K562 (cell line): ENCODE data around the gene MFSD8.

ENCODE experiments used
- PHF21A ChIP-seq: fragments of 450-650 bp; IDR thresholded peaks from 2 replicates; pipeline ENCODE4 v1.6.1; 2017; ENCODE audit warnings: low read depth, borderline replicate concordance
- POLR2AphosphoS5 ChIP-seq: IDR thresholded peaks from 2 replicates; pipeline ENCODE4 v1.6.1; 2011; ENCODE audit warnings: mild to moderate bottlenecking, low read depth, low read length, moderate library complexity; ENCODE audit not compliant: control insufficient read depth, insufficient read depth
- SIN3A ChIP-seq, 2 experiments: fragments of 150-350 bp in 1 of 2; IDR thresholded peaks; 2 replicates each; pipeline ENCODE4 v1.6.1; 2011 to 2016; ENCODE audit warnings: borderline replicate concordance in 2 of 2, low read depth in 2 of 2, low read length in 2 of 2, mild to moderate bottlenecking in 2 of 2, moderate library complexity in 2 of 2; ENCODE audit not compliant: control insufficient read depth in 1 of 2
- SPI1 ChIP-seq: IDR thresholded peaks from 2 replicates; pipeline ENCODE4 v1.6.1; 2011; ENCODE audit warnings: low read depth, low read length, control low read depth, borderline replicate concordance
- ZNF217 ChIP-seq: sonication (generic); formaldehyde crosslinking; IDR thresholded peaks from 2 replicates; pipeline ENCODE4 v1.8.0; 2022; ENCODE audit warnings: mild to moderate bottlenecking, missing genetic modification reagents
- TF ChIP-seq, protein P1 (sequence below): fragments of 250-450 bp; sonication (Bioruptor Pico); IDR thresholded peaks from 2 replicates; pipeline ENCODE4 v1.5.0; 2021
- TF ChIP-seq, protein P2 (sequence below): fragments of 450-650 bp; formaldehyde crosslinking; IDR thresholded peaks from 2 replicates; pipeline ENCODE4 v1.4.0; 2022; ENCODE audit warnings: missing genetic modification characterization
- TF ChIP-seq, protein P3 (sequence below): IDR thresholded peaks from 2 replicates; pipeline ENCODE4 v1.6.1; 2016; ENCODE audit warnings: missing genetic modification characterization, missing compliant biosample characterization

DNA sequence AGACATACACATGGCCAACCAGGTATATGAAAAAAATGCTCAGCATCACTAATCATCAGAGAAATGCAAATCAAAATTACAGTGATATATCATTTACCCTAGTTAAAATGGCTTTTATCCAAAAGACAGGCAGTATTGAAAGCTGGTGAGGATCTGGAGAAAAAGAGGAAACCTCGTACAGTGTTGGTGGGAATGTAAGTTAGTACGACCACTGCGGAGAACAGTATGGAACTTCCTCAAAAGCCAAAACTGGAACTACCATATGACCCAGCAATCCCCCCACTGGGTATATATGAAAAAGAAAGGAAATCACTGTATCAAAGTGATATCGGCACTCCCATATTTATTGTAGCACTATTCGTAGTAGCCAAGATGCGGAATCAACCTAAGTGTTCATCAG, 23.7 kb upstream of the MFSD8 start:
- TF ChIP-seq SPI1: no peak
- TF ChIP-seq, protein P1, sequence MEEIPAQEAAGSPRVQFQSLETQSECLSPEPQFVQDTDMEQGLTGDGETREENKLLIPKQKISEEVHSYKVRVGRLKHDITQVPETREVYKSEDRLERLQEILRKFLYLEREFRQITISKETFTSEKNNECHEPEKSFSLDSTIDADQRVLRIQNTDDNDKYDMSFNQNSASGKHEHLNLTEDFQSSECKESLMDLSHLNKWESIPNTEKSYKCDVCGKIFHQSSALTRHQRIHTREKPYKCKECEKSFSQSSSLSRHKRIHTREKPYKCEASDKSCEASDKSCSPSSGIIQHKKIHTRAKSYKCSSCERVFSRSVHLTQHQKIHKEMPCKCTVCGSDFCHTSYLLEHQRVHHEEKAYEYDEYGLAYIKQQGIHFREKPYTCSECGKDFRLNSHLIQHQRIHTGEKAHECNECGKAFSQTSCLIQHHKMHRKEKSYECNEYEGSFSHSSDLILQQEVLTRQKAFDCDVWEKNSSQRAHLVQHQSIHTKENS (CRISPR knock-in tag): no peak
- no peak for TF ChIP-seq PHF21A
- TF ChIP-seq SIN3A (IDR thresholded peaks at IDR 0.05; ENCODE audit: borderline replicate concordance in 2 of 2, control insufficient read depth in 1 of 2, low read depth in 2 of 2, low read length in 2 of 2): no peak
- TF ChIP-seq, protein P2, sequence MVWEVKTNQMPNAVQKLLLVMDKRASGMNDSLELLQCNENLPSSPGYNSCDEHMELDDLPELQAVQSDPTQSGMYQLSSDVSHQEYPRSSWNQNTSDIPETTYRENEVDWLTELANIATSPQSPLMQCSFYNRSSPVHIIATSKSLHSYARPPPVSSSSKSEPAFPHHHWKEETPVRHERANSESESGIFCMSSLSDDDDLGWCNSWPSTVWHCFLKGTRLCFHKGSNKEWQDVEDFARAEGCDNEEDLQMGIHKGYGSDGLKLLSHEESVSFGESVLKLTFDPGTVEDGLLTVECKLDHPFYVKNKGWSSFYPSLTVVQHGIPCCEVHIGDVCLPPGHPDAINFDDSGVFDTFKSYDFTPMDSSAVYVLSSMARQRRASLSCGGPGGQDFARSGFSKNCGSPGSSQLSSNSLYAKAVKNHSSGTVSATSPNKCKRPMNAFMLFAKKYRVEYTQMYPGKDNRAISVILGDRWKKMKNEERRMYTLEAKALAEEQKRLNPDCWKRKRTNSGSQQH (CRISPR knock-in tag): no peak
- no peak for TF ChIP-seq ZNF217 (CRISPR knock-in tag)
- TF ChIP-seq, protein P3, sequence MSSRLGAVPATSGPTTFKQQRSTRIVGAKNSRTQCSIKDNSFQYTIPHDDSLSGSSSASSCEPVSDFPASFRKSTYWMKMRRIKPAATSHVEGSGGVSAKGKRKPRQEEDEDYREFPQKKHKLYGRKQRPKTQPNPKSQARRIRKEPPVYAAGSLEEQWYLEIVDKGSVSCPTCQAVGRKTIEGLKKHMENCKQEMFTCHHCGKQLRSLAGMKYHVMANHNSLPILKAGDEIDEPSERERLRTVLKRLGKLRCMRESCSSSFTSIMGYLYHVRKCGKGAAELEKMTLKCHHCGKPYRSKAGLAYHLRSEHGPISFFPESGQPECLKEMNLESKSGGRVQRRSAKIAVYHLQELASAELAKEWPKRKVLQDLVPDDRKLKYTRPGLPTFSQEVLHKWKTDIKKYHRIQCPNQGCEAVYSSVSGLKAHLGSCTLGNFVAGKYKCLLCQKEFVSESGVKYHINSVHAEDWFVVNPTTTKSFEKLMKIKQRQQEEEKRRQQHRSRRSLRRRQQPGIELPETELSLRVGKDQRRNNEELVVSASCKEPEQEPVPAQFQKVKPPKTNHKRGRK (tag): no peak
- no peak for TF ChIP-seq POLR2AphosphoS5
